Activated naive CD4-positive, alpha-beta T cell treated with anti-CD3 and anti-CD28 coated beads, Interleukin-2, amount 50 U/mL, for 24 hours (primary cell): ENCODE data around the gene POLD2.

Experiments
- H3K27ac Mint-ChIP-seq: one replicate; pipeline ENCODE4 v1.8.0; 2021; ENCODE audit warnings: mild to moderate bottlenecking, mixed read lengths
- H3K27me3 Mint-ChIP-seq: one replicate; pipeline ENCODE4 v1.8.0; 2021; ENCODE audit warnings: mixed read lengths
- H3K36me3 Mint-ChIP-seq: one replicate; pipeline ENCODE4 v1.8.0; 2021; ENCODE audit warnings: mixed read lengths
- H3K4me1 Mint-ChIP-seq: one replicate; pipeline ENCODE4 v1.8.0; 2021; ENCODE audit warnings: mixed read lengths
- H3K4me3 Mint-ChIP-seq: one replicate; pipeline ENCODE4 v1.8.0; 2021; ENCODE audit warnings: mild to moderate bottlenecking, mixed read lengths
- H3K9me3 Mint-ChIP-seq: one replicate; pipeline ENCODE4 v1.8.0; 2021; ENCODE audit warnings: mixed read lengths

Gene POLD2

DNA sequence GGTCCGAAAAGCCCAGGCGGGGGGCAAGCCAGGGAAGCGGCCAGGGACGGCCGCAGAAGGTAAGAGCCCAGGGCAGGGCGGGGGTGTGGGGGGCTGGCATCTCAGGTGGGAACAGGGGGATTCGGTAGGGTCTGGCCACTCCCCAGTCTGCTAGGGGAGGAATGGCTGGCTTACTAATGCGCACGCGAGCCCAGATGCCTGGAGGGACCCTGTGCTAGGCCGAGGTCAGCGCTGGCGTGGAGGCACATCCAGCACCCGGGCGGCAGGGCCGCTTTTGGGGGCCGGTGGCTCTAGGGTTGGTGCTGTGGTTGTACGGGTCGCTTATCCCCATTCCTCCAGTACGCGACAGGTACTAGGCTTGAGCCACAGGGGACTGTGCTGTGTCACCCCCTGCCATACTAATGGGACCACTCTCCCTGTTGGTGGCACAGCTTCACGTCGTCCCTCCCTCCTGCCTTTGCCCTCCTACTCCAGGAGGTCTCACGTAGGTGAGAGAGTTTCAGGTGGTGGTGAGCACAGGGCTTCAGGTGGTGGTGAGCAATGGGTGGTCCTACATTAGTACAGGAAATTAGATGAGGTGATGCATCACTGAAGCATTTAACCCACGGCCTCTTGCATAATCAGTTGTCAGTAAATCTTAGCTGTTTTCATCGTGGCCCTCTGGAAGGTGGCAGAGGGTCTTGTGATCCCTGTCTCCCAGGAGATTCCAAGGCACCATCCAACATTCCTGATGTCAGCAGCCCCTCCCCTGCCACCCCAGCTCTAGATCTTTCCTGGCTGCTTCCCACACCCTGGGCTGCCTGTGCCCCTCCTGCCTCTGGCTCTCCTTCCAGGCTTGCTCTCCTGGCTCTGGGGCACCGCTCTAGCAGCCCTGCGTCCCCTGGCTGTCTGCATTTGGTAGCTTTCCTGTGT lies 18.2 kb downstream of the POLD2 start:
- H3K4me3 Mint-ChIP-seq: peak overlapping the region; percentile 85
- H3K9me3 Mint-ChIP-seq: no peaks in the 10 kb centered on the region
- peaks cover under 1% of the 10 kb centered on the region for H3K36me3 Mint-ChIP-seq
- H3K4me1 Mint-ChIP-seq: peaks cover 20% of the 10 kb centered on the region
- H3K27ac Mint-ChIP-seq: peak overlapping the region; percentile 96
- H3K27me3 Mint-ChIP-seq: no peaks in the 10 kb centered on the region

DNA sequence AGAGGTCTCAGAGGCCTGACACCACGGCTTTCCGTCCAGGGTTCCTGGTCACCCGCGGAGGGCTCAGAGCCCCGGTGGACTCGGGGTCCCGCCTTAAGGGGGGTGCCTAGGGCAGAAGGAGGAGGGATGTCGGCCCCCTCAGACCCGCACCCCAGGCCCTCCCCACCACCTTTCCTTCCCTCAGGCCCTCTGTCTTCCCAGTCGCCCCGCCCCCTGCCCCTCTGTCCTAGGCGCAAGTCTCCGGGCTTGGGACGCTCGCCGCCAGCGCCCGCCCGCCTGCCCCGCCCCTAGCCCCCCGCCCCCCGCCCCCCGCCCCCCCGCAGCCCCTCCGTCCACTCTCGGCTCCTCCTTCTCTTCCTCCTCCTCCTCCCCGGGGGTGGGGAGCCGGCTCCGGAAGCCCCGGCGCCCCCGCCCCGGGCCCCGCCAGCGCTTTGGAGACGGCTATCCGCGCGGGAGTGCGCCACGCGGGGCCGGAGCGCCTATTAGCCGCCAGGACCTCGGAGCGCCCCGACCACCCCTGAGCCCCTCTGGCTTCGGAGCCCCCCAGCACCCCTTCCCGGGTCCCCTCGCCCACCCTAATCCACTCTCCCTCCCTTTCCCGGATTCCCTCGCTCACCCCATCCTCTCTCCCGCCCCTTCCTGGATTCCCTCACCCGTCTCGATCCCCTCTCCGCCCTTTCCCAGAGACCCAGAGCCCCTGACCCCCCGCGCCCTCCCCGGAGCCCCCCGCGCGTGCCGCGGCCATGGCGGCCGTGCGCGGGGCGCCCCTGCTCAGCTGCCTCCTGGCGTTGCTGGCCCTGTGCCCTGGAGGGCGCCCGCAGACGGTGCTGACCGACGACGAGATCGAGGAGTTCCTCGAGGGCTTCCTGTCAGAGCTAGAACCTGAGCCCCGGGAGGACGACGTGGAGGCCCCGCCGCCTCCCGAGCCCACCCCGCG lies 19.2 kb downstream of the POLD2 start, which contains the start of gene AEBP1:
Gene AEBP1, plus strand, starts transcription at position 423 of the 937 bp plus-strand sequence. Its CDS starts 321 bp downstream, at position 744.
- no peaks in the 10 kb centered on the region for H3K9me3 Mint-ChIP-seq
- peaks cover 20% of the 10 kb centered on the region for H3K4me1 Mint-ChIP-seq
- no peaks in the 10 kb centered on the region for H3K36me3 Mint-ChIP-seq
- no peaks in the 10 kb centered on the region for H3K27me3 Mint-ChIP-seq
- H3K27ac Mint-ChIP-seq: peak within 1 kb of the TSS; percentile 77
- peak within 1 kb of the TSS; percentile 85 for H3K4me3 Mint-ChIP-seq

DNA sequence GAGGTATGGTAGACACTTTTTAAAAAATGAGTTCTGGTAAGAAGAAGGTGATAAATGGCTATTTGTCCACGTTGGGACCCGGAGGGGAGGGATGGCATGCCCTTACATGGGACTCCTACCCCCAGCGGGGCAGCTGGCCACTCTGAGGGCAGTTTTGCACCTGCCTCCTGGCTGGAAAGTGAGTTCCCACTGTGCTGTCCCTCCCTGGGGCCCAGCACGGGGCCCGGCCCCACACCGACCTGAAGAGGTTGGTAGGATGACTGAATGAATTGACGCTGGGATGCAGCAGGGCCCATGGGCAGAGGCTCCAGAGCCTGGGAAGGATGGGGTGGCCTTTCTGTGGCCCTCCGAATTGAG lies 19.8 kb downstream of the POLD2 start:
- no peaks in the 10 kb centered on the region for H3K27me3 Mint-ChIP-seq
- no peak overlapping the region for H3K27ac Mint-ChIP-seq
- H3K36me3 Mint-ChIP-seq: no peaks in the 10 kb centered on the region
- H3K9me3 Mint-ChIP-seq: no peaks in the 10 kb centered on the region
- H3K4me1 Mint-ChIP-seq: peaks cover 20% of the 10 kb centered on the region
- H3K4me3 Mint-ChIP-seq: peak overlapping the region; percentile 77

DNA sequence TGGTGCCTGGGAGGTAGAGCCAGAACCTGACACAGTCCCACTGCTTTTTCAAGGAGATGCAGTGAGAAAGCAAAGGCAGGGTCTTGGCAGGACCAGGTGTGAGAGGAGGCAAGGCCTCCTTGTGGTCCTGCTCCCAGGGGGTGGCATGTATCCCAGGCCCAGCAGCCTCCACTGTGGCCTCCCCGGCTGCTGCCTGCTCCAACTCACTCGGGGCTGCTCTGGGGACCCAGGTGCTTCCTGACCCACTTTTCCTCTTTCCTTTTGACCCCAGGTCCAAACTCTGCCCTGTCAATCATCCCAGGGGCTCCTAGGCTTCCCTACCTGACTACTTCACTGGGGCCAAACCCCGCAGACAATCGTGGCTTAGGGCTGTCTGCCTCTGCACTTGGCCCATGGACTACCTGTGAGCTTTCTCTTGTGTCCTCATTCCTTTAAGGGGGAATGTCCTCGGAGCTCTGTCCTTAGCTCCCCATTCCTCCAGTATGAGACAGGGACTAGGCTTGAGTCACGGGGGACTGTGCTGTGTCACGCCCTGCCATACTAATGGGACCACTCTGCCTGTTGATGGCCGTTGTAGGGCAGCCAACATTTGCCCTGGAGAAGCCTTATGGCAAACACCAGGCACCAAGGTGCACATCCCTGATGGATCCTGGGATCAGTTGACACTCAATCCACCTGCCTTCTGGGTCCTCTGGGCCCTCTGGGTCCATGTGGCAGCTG lies 20.3 kb downstream of the POLD2 start:
- Mint-ChIP-seq H3K4me3 (peak overlapping the region; percentile 77), H3K4me1 (peaks cover 20% of the 10 kb centered on the region), H3K36me3 (no peaks in the 10 kb centered on the region), H3K9me3 (no peaks in the 10 kb centered on the region), H3K27ac (no peak overlapping the region), H3K27me3 (no peaks in the 10 kb centered on the region)

DNA sequence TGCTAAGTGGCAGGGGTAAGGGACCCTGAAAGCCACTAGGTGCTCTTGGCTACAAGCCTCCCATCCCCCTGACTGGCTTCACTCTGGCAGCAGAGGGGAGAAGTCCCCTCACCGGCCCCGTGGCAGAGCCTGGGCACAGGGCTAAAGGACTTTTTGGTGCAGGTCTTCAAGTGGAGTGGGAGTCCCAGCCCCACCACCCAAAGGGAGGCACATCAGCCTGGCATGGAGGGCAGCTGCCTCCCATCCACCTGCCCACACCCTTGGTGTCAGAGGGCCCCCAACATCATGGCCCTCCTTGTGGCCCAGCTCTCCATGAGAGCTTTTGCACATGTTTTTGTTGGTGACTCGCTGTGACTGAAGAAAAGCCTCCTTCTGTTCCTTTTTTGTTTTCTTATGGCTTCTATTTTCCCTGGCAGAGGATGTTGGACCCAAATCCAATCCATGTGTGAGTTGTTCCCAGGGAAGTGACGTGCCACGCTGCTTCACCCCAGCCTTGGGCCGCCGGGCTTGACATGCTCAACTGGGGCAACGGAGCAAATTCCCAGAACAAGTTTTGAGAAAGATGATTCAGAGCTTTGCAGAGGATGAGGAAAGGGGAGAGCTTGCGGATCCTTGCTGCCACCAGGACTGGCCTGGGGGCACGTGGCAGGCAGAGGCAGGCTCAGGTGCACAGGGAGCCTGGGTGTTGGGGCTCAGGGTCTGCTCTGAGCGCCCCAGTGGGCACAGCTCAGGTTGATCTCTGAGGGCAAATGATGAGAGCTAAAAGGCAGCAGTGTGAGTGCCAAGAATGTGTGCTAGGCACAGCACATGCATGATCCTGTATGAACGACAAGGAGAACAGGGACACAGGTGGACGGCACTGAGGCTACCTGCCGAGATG lies 21.1 kb downstream of the POLD2 start:
- Mint-ChIP-seq H3K4me3 (peak overlapping the region; percentile 20), H3K36me3 (no peaks in the 10 kb centered on the region), H3K27me3 (no peaks in the 10 kb centered on the region), H3K9me3 (no peaks in the 10 kb centered on the region), H3K27ac (peak overlapping the region; percentile 59), H3K4me1 (peaks cover 20% of the 10 kb centered on the region)

DNA sequence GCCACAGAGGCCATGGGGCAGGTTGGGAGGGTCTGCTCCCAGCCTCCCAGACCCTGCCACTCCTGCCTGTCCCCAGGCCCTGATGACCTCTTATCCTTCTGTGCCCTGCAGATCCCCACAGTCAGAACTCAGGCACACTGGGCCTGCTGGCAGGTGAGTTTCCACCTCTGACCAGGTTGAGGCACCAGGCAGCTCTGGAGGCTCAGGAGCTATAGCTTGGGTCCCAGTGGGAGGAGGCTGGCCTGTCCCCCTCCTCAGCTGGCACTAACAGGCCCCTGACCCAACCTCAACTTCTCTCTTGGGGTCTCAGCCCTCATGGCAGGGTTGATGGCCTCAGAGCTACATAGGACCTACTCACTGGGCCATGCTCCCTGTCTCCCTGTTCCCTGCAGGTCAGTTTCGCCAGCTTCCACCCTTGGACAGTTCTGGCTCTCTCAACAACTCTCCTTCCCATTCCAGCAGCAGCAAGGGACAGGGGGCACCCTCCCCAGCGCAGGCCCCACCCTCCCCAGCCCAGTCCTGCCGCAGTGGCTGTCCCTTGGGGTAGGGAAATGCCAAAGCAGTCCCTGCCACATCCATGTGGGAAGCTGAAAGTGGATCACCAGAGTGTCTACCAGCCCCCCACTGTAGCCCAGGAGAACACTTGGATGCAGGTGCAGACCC lies 21.9 kb downstream of the POLD2 start:
- Mint-ChIP-seq H3K9me3 (no peaks in the 10 kb centered on the region), H3K27me3 (no peaks in the 10 kb centered on the region), H3K4me1 (peaks cover 27% of the 10 kb centered on the region), H3K36me3 (no peaks in the 10 kb centered on the region), H3K27ac (no peak overlapping the region), H3K4me3 (no peak overlapping the region)

DNA sequence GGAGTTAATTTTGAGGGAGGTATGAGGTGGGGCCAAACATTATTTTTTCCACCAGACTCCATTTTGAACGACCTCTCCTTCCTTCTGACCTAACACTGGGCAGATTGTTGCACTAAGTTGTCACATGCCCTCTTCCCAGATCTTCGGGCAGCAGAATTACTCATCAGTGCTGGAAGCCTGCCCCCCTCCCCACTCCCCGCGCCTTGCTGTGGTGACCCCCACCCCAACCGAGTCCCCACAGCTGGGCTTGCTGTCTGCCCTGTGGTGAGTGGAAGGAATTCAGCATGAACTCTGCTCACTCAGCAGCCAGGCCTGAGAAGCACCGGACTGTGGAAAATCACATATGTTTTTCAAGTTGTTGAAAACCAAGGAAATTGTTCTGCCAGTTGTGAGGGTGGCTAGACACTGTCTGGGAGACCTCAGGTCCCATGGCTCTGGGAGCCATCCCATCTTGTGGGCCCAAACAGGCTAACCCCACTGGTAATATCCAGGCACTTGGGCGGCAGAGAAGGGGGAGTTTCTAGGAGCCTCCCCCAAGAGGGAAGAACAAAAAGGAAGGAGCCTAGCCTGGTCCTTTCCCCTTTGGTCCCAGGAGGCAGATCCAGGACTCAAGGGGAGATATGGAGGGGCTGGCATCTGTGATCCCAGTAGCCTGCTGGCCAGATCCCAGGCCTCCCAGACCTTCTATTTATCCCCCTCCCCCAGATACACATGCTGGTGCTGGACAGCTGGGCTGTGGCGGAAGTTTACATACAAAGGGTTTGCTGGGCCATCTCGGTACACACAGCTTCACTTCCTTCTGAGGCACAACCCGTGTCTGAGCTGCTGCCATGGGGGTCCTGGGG lies 22.7 kb downstream of the POLD2 start:
- Mint-ChIP-seq H3K9me3 (no peaks in the 10 kb centered on the region), H3K36me3 (no peaks in the 10 kb centered on the region), H3K4me3 (no peak overlapping the region), H3K27ac (no peak overlapping the region), H3K4me1 (peaks cover 20% of the 10 kb centered on the region), H3K27me3 (no peaks in the 10 kb centered on the region)

DNA sequence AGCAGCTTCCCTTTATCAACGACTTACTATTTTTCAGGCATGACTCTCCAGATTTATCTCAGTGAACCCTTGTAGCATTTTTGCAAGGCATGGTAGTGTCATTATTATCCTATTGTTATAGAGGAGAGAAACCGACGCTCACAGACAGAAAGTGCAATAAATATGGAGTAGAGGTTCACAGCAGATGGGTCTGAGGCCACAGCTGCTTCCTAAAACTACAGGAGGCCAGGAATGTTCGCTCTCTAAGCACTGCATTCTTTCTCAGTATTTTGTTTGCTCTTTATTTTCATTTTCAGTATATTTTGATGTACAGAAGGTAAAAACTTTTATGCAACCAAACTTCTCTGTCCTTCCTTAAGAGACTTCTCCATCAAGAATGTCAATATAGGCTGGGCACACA lies 23.7 kb downstream of the POLD2 start:
- Mint-ChIP-seq H3K27me3 (no peaks in the 10 kb centered on the region), H3K9me3 (no peaks in the 10 kb centered on the region), H3K4me1 (peaks cover 13% of the 10 kb centered on the region), H3K36me3 (no peaks in the 10 kb centered on the region), H3K4me3 (no peak overlapping the region), H3K27ac (no peak overlapping the region)

DNA sequence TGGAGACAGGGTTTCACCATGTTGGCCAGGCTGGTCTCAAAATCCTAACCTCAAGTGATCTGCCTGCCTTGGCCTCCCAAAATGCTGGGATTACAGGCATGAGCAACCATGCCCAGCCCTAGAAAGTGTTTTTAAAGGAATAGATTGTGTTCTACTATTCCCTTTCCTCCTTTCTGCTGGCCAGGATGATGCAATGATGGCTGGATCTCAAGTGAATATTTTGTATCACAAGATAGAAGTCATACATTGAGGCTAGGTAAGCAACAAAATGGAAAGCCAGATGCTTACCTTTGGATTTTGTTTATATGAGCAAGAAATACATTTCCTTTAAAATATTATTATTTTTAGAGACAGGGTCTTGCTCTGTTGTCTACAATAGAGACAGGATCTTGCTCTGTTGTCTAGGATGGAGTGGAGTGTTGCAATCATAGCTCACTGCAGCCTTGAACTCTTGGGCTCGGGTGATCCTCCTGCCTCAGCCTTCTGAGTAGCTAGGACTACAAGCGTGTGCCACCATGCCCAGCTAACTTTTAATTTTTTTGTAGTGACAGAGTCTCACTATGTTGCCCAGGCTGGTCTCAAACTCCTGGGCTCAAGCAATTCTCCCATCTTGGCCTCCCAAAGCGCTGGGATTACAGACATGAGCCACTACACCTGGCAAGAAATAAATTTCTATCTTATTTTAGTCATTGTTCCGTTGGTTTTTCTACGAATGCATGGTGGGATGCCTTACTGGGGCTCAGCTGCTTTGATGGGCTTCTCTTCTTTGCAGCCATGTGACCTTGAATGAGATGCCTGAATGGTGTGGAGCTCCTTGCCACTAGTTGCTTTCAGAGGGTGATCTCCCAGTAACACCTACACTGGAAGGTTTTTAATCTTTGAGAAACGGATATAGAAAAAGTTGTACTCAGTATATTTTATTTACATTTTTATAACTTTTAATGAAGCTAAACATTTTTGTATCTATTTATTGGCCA lies 25.0 kb downstream of the POLD2 start:
- Mint-ChIP-seq H3K36me3 (no peaks in the 10 kb centered on the region), H3K27me3 (no peaks in the 10 kb centered on the region), H3K4me3 (no peak overlapping the region), H3K27ac (no peak overlapping the region), H3K9me3 (no peaks in the 10 kb centered on the region), H3K4me1 (peaks cover 11% of the 10 kb centered on the region)

DNA sequence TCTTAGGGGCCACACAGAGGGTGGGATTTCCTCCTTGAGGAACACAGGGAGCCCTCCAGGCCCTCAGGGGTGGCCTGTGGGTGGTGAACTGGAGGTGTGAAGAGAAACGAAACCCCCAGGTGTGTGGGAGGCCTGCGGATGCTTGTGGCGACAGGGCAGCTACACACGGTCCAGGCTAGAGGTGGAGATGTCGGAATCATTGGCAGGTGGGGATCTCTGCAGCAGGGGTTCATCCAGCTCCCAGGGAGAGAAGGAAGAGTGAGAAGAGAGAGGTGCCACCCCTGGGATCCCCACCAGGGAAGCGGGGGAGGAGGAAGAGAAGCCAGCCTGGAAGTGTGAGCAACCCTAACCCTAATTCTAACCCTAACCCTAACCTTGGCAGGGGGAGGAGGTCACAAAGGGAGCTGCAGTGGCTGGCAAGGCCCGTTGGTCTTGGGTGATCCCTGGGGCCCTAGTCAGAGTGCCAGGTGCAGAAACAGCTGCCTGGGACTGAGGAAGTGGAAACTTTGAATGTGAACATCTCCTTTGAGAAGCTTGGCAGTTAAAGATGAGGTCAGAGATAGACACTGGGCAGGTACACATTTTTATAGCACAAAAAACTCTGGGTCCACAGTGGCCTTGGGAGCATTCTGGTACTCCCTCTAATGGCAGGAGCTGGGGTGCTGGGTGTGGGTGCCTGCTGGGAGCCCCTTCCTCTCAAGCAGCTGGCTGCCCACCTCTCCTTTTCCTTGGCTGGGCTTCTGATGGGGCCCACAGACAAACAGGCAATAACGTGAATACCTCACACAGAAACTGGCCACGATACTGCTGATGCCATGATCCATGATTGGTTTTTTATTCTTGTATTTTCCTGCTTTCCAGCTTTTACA lies 26.1 kb downstream of the POLD2 start:
- H3K9me3 Mint-ChIP-seq: no peaks in the 10 kb centered on the region
- no peak overlapping the region for H3K27ac Mint-ChIP-seq
- H3K4me3 Mint-ChIP-seq: no peak overlapping the region
- peaks cover 8% of the 10 kb centered on the region for H3K4me1 Mint-ChIP-seq
- H3K36me3 Mint-ChIP-seq: no peaks in the 10 kb centered on the region
- no peaks in the 10 kb centered on the region for H3K27me3 Mint-ChIP-seq

DNA sequence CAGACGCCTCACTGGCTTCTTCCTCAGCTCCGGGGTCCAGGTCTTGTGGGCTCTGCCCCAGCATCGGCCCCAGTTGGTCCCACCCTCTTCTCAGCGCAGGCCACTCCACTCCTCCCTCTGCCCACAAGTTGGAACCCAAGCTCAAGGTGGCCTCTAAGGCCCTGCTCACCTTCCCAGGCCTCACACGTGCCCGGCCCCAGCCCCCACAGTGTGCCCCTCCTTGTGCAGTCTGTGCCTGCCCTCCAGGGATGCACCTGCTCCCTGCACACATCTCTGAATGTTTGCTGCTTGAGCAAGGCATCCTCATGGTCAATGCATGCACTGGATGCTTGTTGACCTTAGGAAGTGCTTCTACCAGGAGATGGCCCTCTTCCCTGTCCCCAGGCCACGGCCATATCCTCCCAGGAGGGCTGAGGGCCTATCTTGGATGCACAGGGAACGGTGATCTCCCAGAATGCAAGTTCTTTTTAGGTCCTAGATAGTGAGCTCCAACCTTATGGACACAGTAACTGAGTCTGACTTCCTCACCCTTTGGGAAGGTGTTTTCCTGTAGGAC lies 26.9 kb downstream of the POLD2 start:
- peak overlapping the region; percentile 46 for H3K27ac Mint-ChIP-seq
- no peaks in the 10 kb centered on the region for H3K36me3 Mint-ChIP-seq
- H3K9me3 Mint-ChIP-seq: no peaks in the 10 kb centered on the region
- peaks cover 8% of the 10 kb centered on the region for H3K4me1 Mint-ChIP-seq
- H3K4me3 Mint-ChIP-seq: no peak overlapping the region
- H3K27me3 Mint-ChIP-seq: no peaks in the 10 kb centered on the region

DNA sequence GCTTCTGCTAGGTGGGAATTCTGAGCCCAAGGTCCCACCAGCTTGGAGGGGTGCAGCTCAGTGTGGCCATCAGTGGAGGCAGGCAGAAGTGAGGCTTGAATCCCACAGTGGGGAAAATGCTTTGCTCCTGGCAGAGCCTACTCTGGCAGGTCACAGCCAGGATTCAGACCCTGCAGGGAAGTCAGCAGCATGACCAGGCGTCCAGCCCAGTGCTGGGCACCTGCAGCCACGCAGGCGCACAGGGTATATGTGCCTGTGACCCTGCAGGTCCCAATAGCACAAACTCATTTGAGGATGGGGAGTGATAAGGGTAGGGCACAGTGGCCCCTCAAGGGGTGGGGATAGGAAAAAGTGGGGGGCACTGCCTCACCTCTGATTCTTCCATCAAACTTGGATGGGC lies 27.6 kb downstream of the POLD2 start:
- H3K27me3 Mint-ChIP-seq: no peaks in the 10 kb centered on the region
- H3K36me3 Mint-ChIP-seq: no peaks in the 10 kb centered on the region
- H3K9me3 Mint-ChIP-seq: no peaks in the 10 kb centered on the region
- H3K27ac Mint-ChIP-seq: no peak overlapping the region
- H3K4me1 Mint-ChIP-seq: peaks cover 8% of the 10 kb centered on the region
- no peak overlapping the region for H3K4me3 Mint-ChIP-seq
